Astrocyte (in vitro differentiated cells and primary cell): ENCODE data around the gene CSNK1E.

Experiments used
- CTCF ChIP-seq: IDR thresholded peaks from 2 replicates; pipeline ENCODE4 v1.5.1; 2011; ENCODE audit warnings: low read depth, mild to moderate bottlenecking, inconsistent platforms, low read length, moderate library complexity; ENCODE audit not compliant: insufficient read depth
- EZH2 ChIP-seq: IDR thresholded peaks from 2 replicates; pipeline ENCODE4 v1.6.1; 2012; ENCODE audit warnings: mild to moderate bottlenecking, low read length, inconsistent platforms; ENCODE audit not compliant: insufficient read depth

DNA sequence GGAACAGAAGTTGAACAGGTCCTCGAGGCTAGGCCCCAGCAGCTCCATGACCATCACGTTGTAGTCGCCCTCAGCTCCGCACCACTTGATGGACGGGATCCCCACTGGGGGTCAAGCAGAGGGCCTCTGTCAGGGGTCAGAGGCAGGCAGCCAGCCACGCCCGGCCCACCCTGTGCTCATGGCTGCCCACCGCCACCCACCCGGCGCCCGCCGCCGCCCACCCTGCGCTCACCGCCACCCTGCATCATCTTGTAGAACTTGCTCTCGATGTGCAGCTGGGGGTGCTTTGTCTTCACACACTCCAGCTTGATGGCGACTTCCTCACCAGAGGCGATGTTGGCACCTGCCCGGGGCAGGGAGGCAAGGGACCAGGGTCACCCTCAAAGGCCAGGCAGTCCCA lies 14.3 kb downstream of the CSNK1E start:
- TF ChIP-seq CTCF (no peak), EZH2 (no peak)
